Sigmoid colon (tissue), 7 donors: ENCODE measurements around the gene SLC22A31. TPM values are rescaled to one million over a fixed set of nuclear protein-coding genes. Genes with fewer than 3 reads are reported as not detected.

Source experiments
- DNase-seq: peaks from one replicate; pipeline ENCODE4 v3.0.0-alpha.2; 2019
- H3K27ac ChIP-seq, 4 donors: fragments of 200-600 bp; sonication (generic); one replicate each; pipeline ENCODE4 v1.5.1; 2016 to 2019; ENCODE audit warnings: mild to moderate bottlenecking in 1 of 4
- H3K27me3 ChIP-seq, 3 donors: fragments of 200-600 bp; sonication (generic); one replicate each; pipeline ENCODE4 v1.5.1; 2019; ENCODE audit warnings: mild to moderate bottlenecking in 1 of 3
- H3K36me3 ChIP-seq, 4 donors: fragments of 200-600 bp; sonication (generic); one replicate each; pipeline ENCODE4 v1.5.1; 2016 to 2019
- H3K4me1 ChIP-seq, 4 donors: fragments of 200-600 bp; sonication (generic); one replicate each; pipeline ENCODE4 v1.5.1; 2017 to 2019
- H3K4me3 ChIP-seq, 4 donors: fragments of 200-600 bp; sonication (generic); one replicate each; pipeline ENCODE4 v1.5.1; 2017 to 2019; ENCODE audit warnings: mild to moderate bottlenecking in 2 of 4, moderate library complexity in 1 of 4
- H3K9me3 ChIP-seq, 4 donors: fragments of 200-600 bp in 3 of 4; sonication (generic) in 3 of 4; one replicate each; pipeline versions ENCODE4 v1.5.1 to v1.6.1; 2013 to 2019
- CTCF ChIP-seq, 4 experiments: fragments of 450-650 bp in 3 of 4; fragments of 200-600 bp in 1 of 4; IDR thresholded peaks; one replicate each; pipeline ENCODE4 v1.5.1; 2016 to 2019; ENCODE audit warnings: antibody characterized with exemption in 4 of 4, mild to moderate bottlenecking in 3 of 4, moderate library complexity in 2 of 4
- EP300 ChIP-seq, 4 donors: sonication (generic); formaldehyde crosslinking; IDR thresholded peaks; one replicate each; pipeline ENCODE4 v1.6.1; 2017; ENCODE audit warnings: antibody characterized with exemption in 4 of 4
- POLR2A ChIP-seq, 2 donors: fragments of 450-650 bp; IDR thresholded peaks; one replicate each; pipeline ENCODE4 v1.6.1; 2016; ENCODE audit warnings: antibody characterized with exemption in 2 of 2, mild to moderate bottlenecking in 2 of 2, moderate library complexity in 2 of 2
- POLR2AphosphoS5 ChIP-seq, 4 donors: sonication (generic); formaldehyde crosslinking; IDR thresholded peaks; one replicate each; pipeline ENCODE4 v1.6.1; 2017; ENCODE audit warnings: antibody characterized with exemption in 4 of 4
- WGBS, 2 donors: extraction: QIAGEN DNeasy Blood & Tissue Kit; methylation state at CpG; one replicate each; pipeline ENCODE4 v1.1.7; 2013; 5-methylcytosine and 5-hydroxymethylcytosine counted together
- intact Hi-C: fragments of 100-400 bp; cut with DNase I; formaldehyde crosslinking; loops from one replicate; pipeline ENCODE4 v1.15.1; 2023
- polyA plus RNA-seq, 3 donors: library from polyadenylated mRNA; stranded (reverse); fragments of 200-250 nt; gene quantifications; one replicate each; pipeline ENCODE4 v1.2.3, GENCODE V29; 2013
- total RNA-seq, 4 donors: library from RNA; depleted of rRNA; stranded (reverse); fragments of >200 nt; gene quantifications; one replicate each; pipeline ENCODE4 v1.1.0, GENCODE V29; 2016
- donor health status: healthy with polysubstance abuse.
- donor health status: Bipolar disorder and iron deficiency.
- donor health status: healthy.

Gene SLC22A31
- total and polyA plus RNA-seq, 7 donors: 0.87 TPM; not detected in 6

DNA sequence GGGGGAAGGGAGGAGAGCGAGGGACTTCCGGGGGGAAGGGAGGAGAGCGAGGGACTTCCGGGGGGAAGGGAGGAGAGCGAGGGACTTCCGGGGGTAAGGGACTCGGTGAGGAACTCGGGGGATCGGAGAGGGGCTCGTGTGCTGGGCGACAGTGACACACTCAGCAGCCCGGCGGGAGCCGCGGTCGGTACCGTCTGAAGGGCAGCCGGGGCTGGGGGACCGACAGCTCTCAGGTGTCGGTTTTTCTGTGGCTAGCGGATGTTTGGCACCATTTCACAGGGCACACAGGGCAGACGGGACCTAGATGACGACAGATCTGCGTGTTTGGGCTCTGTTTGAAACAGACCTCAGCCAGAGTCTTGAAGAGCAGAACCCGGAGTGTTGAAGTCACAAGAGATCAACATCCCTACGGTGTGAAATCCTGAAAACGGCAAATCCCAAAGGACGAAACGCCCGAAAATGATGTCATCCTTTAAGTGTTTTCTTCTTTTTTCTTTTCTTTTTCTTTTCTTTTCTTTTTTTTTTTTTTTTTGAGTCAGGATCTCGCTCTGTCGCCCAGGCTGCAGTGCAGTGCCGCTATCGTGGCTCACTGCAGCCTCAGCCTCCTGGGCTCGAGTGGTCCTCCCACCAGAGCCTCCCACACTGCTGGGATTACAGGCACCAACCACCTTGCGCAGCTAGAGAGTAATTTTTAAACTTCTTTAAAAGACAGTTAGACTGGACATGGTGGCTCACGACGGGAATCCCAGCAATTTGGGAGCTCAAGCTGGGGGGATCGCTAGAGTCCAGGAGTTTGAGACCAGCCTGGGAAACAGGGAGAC is 41.1 kb upstream of the SLC22A31 start:
- peak; percentile 89 for DNase-seq
- TF ChIP-seq EP300 (IDR thresholded peaks at IDR 0.05) (no peak), CTCF (IDR thresholded peaks at IDR 0.05) (no peak), POLR2A (IDR thresholded peaks at IDR 0.05) (peak; percentile 78 to 80), POLR2AphosphoS5 (IDR thresholded peaks at IDR 0.05) (peak; percentile 74 to 93 (median 88))

DNA sequence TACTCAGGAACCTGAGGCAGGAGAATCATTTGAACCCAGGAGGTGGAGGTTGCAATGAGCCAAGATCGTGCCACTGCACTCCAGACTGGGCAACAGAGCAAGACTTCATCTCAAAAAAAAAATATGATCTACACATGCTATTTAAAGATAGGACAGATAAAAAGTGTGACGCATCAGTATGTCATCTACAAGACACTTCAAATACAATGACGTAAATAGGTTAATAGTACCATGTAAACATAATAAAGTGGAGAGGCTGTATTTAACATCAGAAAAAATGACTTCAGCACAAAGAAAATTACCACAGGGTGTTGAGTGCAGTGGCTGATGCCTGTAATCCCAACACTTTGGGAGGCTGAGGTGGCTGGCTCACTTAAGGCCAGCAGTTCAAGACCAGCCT is 37.4 kb upstream of the SLC22A31 start:
- Histone ChIP-seq H3K4me3 (no peak overlapping the region), H3K36me3 (peaks cover 0 to 14% (median 4%) of the 10 kb centered on the region in 4 donors), H3K27ac (no peak overlapping the region), H3K9me3 (no peaks in the 10 kb centered on the region), H3K27me3 (no peaks in the 10 kb centered on the region), H3K4me1 (peaks cover 0 to 11% (median 5%) of the 10 kb centered on the region in 4 donors)
- TF ChIP-seq CTCF (IDR thresholded peaks at IDR 0.05) (no peak), POLR2A (IDR thresholded peaks at IDR 0.05) (no peak), POLR2AphosphoS5 (IDR thresholded peaks at IDR 0.05) (no peak), EP300 (IDR thresholded peaks at IDR 0.05) (no peak)
- intact Hi-C loops: loop anchor here (5.0 kb wide), 1 partner anchor 485 kb away; the partner anchor contains the start of genes VPS9D1 and ZNF276
- no peak for DNase-seq
- whole genome bisulfite sequencing, 2 donors: 78 to 91% methylated on average over 3 of the region's 3 CpGs

More for the DNA sequence above, 41.1 kb upstream of the SLC22A31 start:
- intact Hi-C loops: loop anchor here (2.0 kb wide), 2 partner anchors 47 to 319 kb away; partner anchors contain the start of gene RPL13
- Histone ChIP-seq H3K4me3 (peak overlapping the region; percentile 60 to 71 (median 64)), H3K4me1 (peaks cover 0 to 11% (median 6%) of the 10 kb centered on the region in 4 donors), H3K36me3 (no peaks in the 10 kb centered on the region), H3K9me3 (no peaks in the 10 kb centered on the region), H3K27me3 (no peaks in the 10 kb centered on the region), H3K27ac (peak overlapping the region; percentile 86 to 96 (median 94))
- WGBS, 2 donors: 4 to 7% methylated on average over 38 to 39 of the region's 39 CpGs

GRCh38 chr16:89233678-89234490 is 33.5 kb upstream of the SLC22A31 start:
- TF ChIP-seq EP300 (IDR thresholded peaks at IDR 0.05) (no peak), POLR2A (IDR thresholded peaks at IDR 0.05) (no peak), POLR2AphosphoS5 (IDR thresholded peaks at IDR 0.05) (no peak), CTCF (IDR thresholded peaks at IDR 0.05) (no peak)
- DNase-seq: no peak
- Histone ChIP-seq H3K27ac (no peak overlapping the region), H3K4me3 (no peak overlapping the region), H3K9me3 (no peaks in the 10 kb centered on the region), H3K27me3 (no peaks in the 10 kb centered on the region), H3K36me3 (peaks cover 4 to 49% (median 18%) of the 10 kb centered on the region in 4 donors), H3K4me1 (no peaks in the 10 kb centered on the region)
- 95% methylated on average over 16 of the region's 16 CpGs for WGBS, 2 donors
- intact Hi-C loops: no loop called here

GRCh38 chr16:89232107-89232506 is 31.8 kb upstream of the SLC22A31 start:
- Histone ChIP-seq H3K27me3 (no peaks in the 10 kb centered on the region), H3K4me3 (no peak overlapping the region)

More at GRCh38 chr16:89232107-89232506, 31.8 kb upstream of the SLC22A31 start:
- peaks cover 12 to 66% (median 36%) of the 10 kb centered on the region in 4 donors for H3K36me3 ChIP-seq
- intact Hi-C loops: no loop called here
- no peak overlapping the region for H3K27ac ChIP-seq
- TF ChIP-seq POLR2A (IDR thresholded peaks at IDR 0.05) (no peak), CTCF (IDR thresholded peaks at IDR 0.05) (no peak), POLR2AphosphoS5 (IDR thresholded peaks at IDR 0.05) (no peak), EP300 (IDR thresholded peaks at IDR 0.05) (no peak)
- DNase-seq: no peak
- 93 to 98% methylated on average over 2 of the region's 2 CpGs for WGBS, 2 donors
- peaks cover 0 to 5% (median 0%) of the 10 kb centered on the region in 4 donors for H3K9me3 ChIP-seq
- no peaks in the 10 kb centered on the region for H3K4me1 ChIP-seq
